NCI-H345 treated with DMSO at 0.1 percent for 48 hours (cell line): ENCODE measurements around the gene CISD3.

Source experiments
- DNase-seq: peaks from one replicate; lab custom pipeline; 2025; ENCODE audit not compliant: unreplicated experiment; lab: John Stamatoyannopoulos, UW

The CISD3 gene

GRCh38 chr17:38729886-38730525, at the start of gene CISD3:
TSS of gene CISD3 (plus strand) at chr17:38730341. CDS start at chr17:38730359, 18 bp downstream.
- DNase-seq = peak; percentile 29

GRCh38 chr17:38681096-38681495, 49.0 kb upstream of the CISD3 start:
- no peak for DNase-seq

- no peak for DNase-seq
Observed at GRCh38 chr17:38685491-38685890, 44.6 kb upstream of the CISD3 start.

- no peak for DNase-seq
Observed at GRCh38 chr17:38687286-38687685, 42.9 kb upstream of the CISD3 start.

GRCh38 chr17:38690386-38690785, 39.8 kb upstream of the CISD3 start:
- DNase-seq = no peak

GRCh38 chr17:38691154-38691553, 39.0 kb upstream of the CISD3 start:
- DNase-seq = no peak

GRCh38 chr17:38693700-38694329, 36.3 kb upstream of the CISD3 start:
- no peak for DNase-seq

- no peak for DNase-seq
Observed at GRCh38 chr17:38697061-38697820, 32.9 kb upstream of the CISD3 start.

- DNase-seq = no peak
Observed at GRCh38 chr17:38698760-38699159, 31.4 kb upstream of the CISD3 start.

- peak; percentile 18 for DNase-seq
Observed at GRCh38 chr17:38701504-38702165, 28.5 kb upstream of the CISD3 start.

GRCh38 chr17:38702166-38702915, 27.8 kb upstream of the CISD3 start:
- DNase-seq = peak; percentile 49

GRCh38 chr17:38702916-38703741, 27.0 kb upstream of the CISD3 start:
- DNase-seq = peak; percentile 11

- peak; percentile 81 for DNase-seq
Observed at GRCh38 chr17:38703742-38704605, 26.2 kb upstream of the CISD3 start.

GRCh38 chr17:38704606-38705522, 25.3 kb upstream of the CISD3 start, which contains the start of gene MLLT6:
TSS of gene MLLT6 (plus strand) at chr17:38705273. CDS start at chr17:38705633, 360 bp downstream.
- peak; percentile 50 for DNase-seq

- DNase-seq = no peak
Observed at GRCh38 chr17:38705523-38705802, 24.7 kb upstream of the CISD3 start.

- peak; percentile 4 for DNase-seq
Observed at GRCh38 chr17:38705803-38706504, 24.2 kb upstream of the CISD3 start.

- no peak for DNase-seq
Observed at GRCh38 chr17:38706505-38707216, 23.5 kb upstream of the CISD3 start.
